ENCODE data around the gene KIF5C. TPM values are rescaled to one million over a fixed set of nuclear protein-coding genes. Genes with fewer than 3 reads are reported as not detected.

The KIF5C gene
- total RNA-seq, 1 donor from 2014 or later, result 0.47 TPM

DNA sequence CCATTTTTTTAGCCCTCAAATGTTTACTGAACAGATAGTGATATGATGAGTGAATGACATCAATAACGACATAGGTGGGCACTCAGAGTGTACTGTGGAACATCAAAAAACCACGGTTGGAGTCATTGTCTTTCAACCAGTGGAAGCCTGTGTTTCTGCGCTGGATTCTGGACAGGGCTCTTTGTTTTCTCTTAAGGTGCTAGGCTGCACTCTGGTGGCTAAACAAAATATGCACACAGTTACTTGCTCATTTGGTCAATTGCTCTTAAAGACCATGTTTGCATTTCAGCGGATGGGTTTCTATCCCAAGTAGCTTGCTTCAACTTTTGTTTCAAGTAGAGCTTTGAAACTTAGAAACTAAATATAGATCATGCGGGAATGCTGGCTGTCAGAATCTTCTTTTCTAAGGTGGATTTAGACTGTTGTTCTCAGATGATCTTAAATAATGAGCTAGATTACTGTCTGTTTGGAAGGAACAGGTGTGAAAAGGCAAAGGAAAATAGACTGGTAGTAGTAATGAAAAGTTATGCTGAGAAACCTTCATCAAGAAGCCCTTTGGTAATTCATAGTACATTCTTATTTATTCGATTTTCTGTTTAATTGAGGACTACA, 115.0 kb downstream of the KIF5C start:
- TF ChIP-seq, protein P1, sequence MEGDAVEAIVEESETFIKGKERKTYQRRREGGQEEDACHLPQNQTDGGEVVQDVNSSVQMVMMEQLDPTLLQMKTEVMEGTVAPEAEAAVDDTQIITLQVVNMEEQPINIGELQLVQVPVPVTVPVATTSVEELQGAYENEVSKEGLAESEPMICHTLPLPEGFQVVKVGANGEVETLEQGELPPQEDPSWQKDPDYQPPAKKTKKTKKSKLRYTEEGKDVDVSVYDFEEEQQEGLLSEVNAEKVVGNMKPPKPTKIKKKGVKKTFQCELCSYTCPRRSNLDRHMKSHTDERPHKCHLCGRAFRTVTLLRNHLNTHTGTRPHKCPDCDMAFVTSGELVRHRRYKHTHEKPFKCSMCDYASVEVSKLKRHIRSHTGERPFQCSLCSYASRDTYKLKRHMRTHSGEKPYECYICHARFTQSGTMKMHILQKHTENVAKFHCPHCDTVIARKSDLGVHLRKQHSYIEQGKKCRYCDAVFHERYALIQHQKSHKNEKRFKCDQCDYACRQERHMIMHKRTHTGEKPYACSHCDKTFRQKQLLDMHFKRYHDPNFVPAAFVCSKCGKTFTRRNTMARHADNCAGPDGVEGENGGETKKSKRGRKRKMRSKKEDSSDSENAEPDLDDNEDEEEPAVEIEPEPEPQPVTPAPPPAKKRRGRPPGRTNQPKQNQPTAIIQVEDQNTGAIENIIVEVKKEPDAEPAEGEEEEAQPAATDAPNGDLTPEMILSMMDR (IDR thresholded peaks at IDR 0.05; ENCODE audit: borderline replicate concordance), result peak; percentile 85
- H3K9me3 ChIP-seq (replicated peaks), result no peaks in the 10 kb centered on the region
- no peaks in the 10 kb centered on the region for H3K36me3 ChIP-seq
- no peak for DNase-seq
- no peak overlapping the region for H3K4me3 ChIP-seq
- H3K4me1 ChIP-seq, result no peaks in the 10 kb centered on the region
- no peak overlapping the region for H3K27ac ChIP-seq (replicated peaks)
- peaks cover 10% of the 10 kb centered on the region for H3K27me3 ChIP-seq (ENCODE audit: low read depth)
- intact Hi-C loops (cut with micrococcal nuclease), result loop anchor here (10.0 kb wide), 1 partner anchor 425 kb away; no protein-coding TSS in a partner anchor

DNA sequence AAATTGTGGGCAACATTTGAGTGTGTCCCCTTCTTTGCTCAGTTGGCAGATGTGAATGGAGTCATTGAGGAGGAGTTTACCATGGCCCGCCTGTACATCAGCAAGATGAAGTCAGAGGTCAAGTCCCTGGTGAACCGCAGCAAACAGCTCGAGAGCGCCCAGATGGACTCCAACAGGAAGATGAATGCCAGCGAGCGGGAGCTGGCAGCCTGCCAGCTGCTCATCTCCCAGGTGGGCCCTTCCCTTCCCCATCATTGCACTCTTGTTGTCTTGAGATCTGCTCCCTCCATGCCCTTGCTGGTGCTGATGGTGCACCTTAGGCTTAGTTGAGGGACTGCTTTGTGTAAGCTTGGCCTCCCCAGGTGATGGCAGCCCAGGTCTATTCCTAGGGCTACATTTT, 115.9 kb downstream of the KIF5C start:
- Histone ChIP-seq H3K4me1 (no peaks in the 10 kb centered on the region), H3K27me3 (ENCODE audit: low read depth) (peaks cover 11% of the 10 kb centered on the region), H3K9me3 (replicated peaks) (no peaks in the 10 kb centered on the region), H3K36me3 (no peaks in the 10 kb centered on the region), H3K27ac (replicated peaks) (no peak overlapping the region), H3K4me3 (no peak overlapping the region)
- intact Hi-C loops (cut with micrococcal nuclease), result loop anchor here (10.0 kb wide), 1 partner anchor 426 kb away; no protein-coding TSS in a partner anchor
- no peak for DNase-seq
- TF ChIP-seq, protein P1 (IDR thresholded peaks at IDR 0.05; ENCODE audit: borderline replicate concordance), result no peak

DNA sequence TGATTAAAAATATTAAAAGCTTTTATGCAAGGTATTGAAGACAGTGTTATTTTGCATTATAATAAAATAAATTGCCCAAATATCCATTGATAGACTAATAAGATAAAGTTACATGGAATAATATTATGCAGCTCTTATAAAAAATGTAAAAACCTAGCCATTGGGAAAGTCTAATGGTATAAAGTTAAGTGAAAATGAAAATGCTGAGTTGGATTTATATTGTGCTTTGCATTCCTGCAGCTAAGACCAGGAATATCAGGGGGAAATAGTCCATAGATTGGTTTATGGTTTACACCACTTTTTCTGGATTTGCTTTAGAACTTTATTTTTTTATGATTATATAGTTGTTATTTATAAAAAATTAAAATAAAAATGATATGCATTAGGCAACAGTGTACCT, 117.4 kb downstream of the KIF5C start:
- Histone ChIP-seq H3K4me1 (no peaks in the 10 kb centered on the region), H3K27me3 (ENCODE audit: low read depth) (peaks cover 26% of the 10 kb centered on the region), H3K27ac (replicated peaks) (no peak overlapping the region), H3K9me3 (replicated peaks) (no peaks in the 10 kb centered on the region), H3K4me3 (no peak overlapping the region), H3K36me3 (no peaks in the 10 kb centered on the region)
- intact Hi-C loops (cut with micrococcal nuclease), result loop anchor here (10.0 kb wide), 1 partner anchor 428 kb away; no protein-coding TSS in a partner anchor
- TF ChIP-seq, protein P1 (IDR thresholded peaks at IDR 0.05; ENCODE audit: borderline replicate concordance), result no peak
- DNase-seq, result no peak

DNA sequence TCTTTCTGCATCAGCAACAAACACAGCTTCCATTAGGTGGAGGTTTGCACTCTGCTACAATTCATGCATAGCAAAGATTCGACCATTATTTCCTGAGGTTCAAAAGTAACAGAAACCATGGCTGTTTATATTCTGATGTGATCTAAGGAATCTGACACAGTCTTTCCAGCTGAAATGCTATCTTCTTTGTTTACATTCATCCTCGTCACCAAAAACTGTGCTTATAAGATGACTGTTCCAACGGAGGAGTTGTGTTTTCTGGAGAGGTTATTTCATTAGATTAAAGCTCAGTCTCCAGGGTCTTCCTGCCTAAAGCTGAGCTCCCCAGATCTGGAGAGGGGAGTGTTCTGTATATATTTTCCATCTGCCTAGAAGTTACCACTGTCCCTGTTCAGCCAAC, 118.3 kb downstream of the KIF5C start:
- Histone ChIP-seq H3K9me3 (replicated peaks) (no peaks in the 10 kb centered on the region), H3K27me3 (ENCODE audit: low read depth) (peaks cover 35% of the 10 kb centered on the region), H3K4me1 (peaks cover 7% of the 10 kb centered on the region), H3K27ac (replicated peaks) (no peak overlapping the region), H3K4me3 (no peak overlapping the region), H3K36me3 (no peaks in the 10 kb centered on the region)
- intact Hi-C loops (cut with micrococcal nuclease), result loop anchor here (10.0 kb wide), 1 partner anchor 429 kb away; no protein-coding TSS in a partner anchor
- TF ChIP-seq, protein P1 (IDR thresholded peaks at IDR 0.05; ENCODE audit: borderline replicate concordance), result no peak
- no peak for DNase-seq

DNA sequence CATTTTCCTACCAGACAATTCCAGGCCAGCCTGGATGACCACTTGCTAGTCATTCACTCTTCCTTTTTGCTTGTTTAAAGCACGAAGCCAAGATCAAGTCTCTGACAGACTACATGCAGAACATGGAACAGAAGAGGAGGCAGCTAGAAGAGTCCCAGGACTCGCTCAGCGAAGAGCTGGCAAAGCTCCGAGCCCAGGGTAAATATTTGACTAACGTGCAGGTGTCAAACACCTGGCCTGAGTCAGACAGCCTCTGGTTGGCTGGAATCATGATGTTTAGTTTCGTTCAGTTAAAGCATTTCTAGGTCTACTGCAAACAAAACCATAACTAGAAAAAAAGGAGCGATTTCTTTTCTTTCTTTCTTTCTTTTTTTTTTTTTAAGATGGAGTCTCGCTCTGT, 119.3 kb downstream of the KIF5C start:
- Histone ChIP-seq H3K36me3 (no peaks in the 10 kb centered on the region), H3K4me3 (no peak overlapping the region), H3K27me3 (ENCODE audit: low read depth) (peaks cover 45% of the 10 kb centered on the region), H3K4me1 (peaks cover 8% of the 10 kb centered on the region), H3K27ac (replicated peaks) (no peak overlapping the region), H3K9me3 (replicated peaks) (no peaks in the 10 kb centered on the region)
- DNase-seq, result no peak
- intact Hi-C loops (cut with micrococcal nuclease), result loop anchor here (10.0 kb wide), 1 partner anchor 430 kb away; no protein-coding TSS in a partner anchor
- TF ChIP-seq, protein P1 (IDR thresholded peaks at IDR 0.05; ENCODE audit: borderline replicate concordance), result no peak

Measured in left ventricle myocardium inferior (tissue), 1 donor.